ENCODE data around the gene RAB1B.
"Not testable (repeated sequence)": the region's sequence is repeated elsewhere in the genome, so short reads cannot be mapped to it uniquely, and the experiment has no call there.

RAB1B gene

GRCh38 chr11:66275984-66276612 is 7.7 kb downstream of the RAB1B start:
- WGBS (ENCODE audit: insufficient coverage, insufficient read length), result no CpG with 5 or more reads among the region's 14 CpGs
- Histone ChIP-seq H3K9me3 (ENCODE audit: control insufficient read depth, insufficient read depth, low read length) (no peaks in the 10 kb centered on the region), H3K27me3 (ENCODE audit: control insufficient read depth, insufficient read depth, low read length) (no peaks in the 10 kb centered on the region), H3K4me3 (ENCODE audit: low read length) (no peak overlapping the region), H3K36me3 (ENCODE audit: control insufficient read depth, insufficient read depth, low read length) (0 out of 2 replicates have a peak, but pooled peaks cover 5% of the 10 kb centered on the region), H3K27ac (ENCODE audit: low read length) (no peak overlapping the region), H3K4me1 (ENCODE audit: control insufficient read depth, insufficient read depth, low read length) (0 out of 2 replicates have a peak, but pooled peaks cover 3% of the 10 kb centered on the region)
- no peak for DNase-seq (ENCODE audit: low read depth, low spot score)

GRCh38 chr11:66276619-66277018 is 8.2 kb downstream of the RAB1B start:
- not testable (repeated sequence) for H3K4me3 ChIP-seq (ENCODE audit: low read length); H3K27me3 ChIP-seq (ENCODE audit: control insufficient read depth, insufficient read depth, low read length); H3K4me1 ChIP-seq (ENCODE audit: control insufficient read depth, insufficient read depth, low read length); H3K9me3 ChIP-seq (ENCODE audit: control insufficient read depth, insufficient read depth, low read length); DNase-seq (ENCODE audit: low read depth, low spot score); H3K27ac ChIP-seq (ENCODE audit: low read length); H3K36me3 ChIP-seq (ENCODE audit: control insufficient read depth, insufficient read depth, low read length)
- WGBS (ENCODE audit: insufficient coverage, insufficient read length), result no CpG with 5 or more reads among the region's 13 CpGs

GRCh38 chr11:66277064-66277463 is 8.6 kb downstream of the RAB1B start:
- not testable (repeated sequence) for H3K4me3 ChIP-seq (ENCODE audit: low read length); H3K9me3 ChIP-seq (ENCODE audit: control insufficient read depth, insufficient read depth, low read length); H3K36me3 ChIP-seq (ENCODE audit: control insufficient read depth, insufficient read depth, low read length); H3K27me3 ChIP-seq (ENCODE audit: control insufficient read depth, insufficient read depth, low read length); H3K27ac ChIP-seq (ENCODE audit: low read length); H3K4me1 ChIP-seq (ENCODE audit: control insufficient read depth, insufficient read depth, low read length); DNase-seq (ENCODE audit: low read depth, low spot score)
- no CpG with 5 or more reads among the region's 4 CpGs for WGBS (ENCODE audit: insufficient coverage, insufficient read length)

GRCh38 chr11:66277471-66278362 is 9.3 kb downstream of the RAB1B start, which contains the start of gene CNIH2:
CNIH2 (plus strand) TSS chr11:66278175; CDS start chr11:66278457, 282 bp downstream.
- H3K27ac ChIP-seq (ENCODE audit: low read length), result no peak within 1 kb of the TSS
- peak within 1 kb of the TSS; percentile 54; the same call in 1 of the 2 replicates for H3K4me3 ChIP-seq (ENCODE audit: low read length)
- DNase-seq (ENCODE audit: low read depth, low spot score), result no peak
- 0 out of 2 replicates have a peak, but pooled peaks cover 3% of the 10 kb centered on the region for H3K36me3 ChIP-seq (ENCODE audit: control insufficient read depth, insufficient read depth, low read length)
- no peaks in the 10 kb centered on the region for H3K27me3 ChIP-seq (ENCODE audit: control insufficient read depth, insufficient read depth, low read length)
- H3K4me1 ChIP-seq (ENCODE audit: control insufficient read depth, insufficient read depth, low read length), result 0 out of 2 replicates have a peak, but pooled peaks cover 3% of the 10 kb centered on the region
- H3K9me3 ChIP-seq (ENCODE audit: control insufficient read depth, insufficient read depth, low read length), result no peaks in the 10 kb centered on the region
- no CpG with 5 or more reads among the region's 84 CpGs for WGBS (ENCODE audit: insufficient coverage, insufficient read length)

- H3K36me3 ChIP-seq (ENCODE audit: control insufficient read depth, insufficient read depth, low read length), result 0 out of 2 replicates have a peak, but pooled peaks cover under 1% of the 10 kb centered on the region
- no peak for DNase-seq (ENCODE audit: low read depth, low spot score)
- no peaks in the 10 kb centered on the region for H3K9me3 ChIP-seq (ENCODE audit: control insufficient read depth, insufficient read depth, low read length)
- H3K4me3 ChIP-seq (ENCODE audit: low read length), result peak overlapping the region; percentile 54; the same call in 1 of the 2 replicates
- H3K27ac ChIP-seq (ENCODE audit: low read length), result no peak overlapping the region
- H3K4me1 ChIP-seq (ENCODE audit: control insufficient read depth, insufficient read depth, low read length), result 0 out of 2 replicates have a peak, but pooled peaks cover 3% of the 10 kb centered on the region
- WGBS (ENCODE audit: insufficient coverage, insufficient read length), result no CpG with 5 or more reads among the region's 45 CpGs
- H3K27me3 ChIP-seq (ENCODE audit: control insufficient read depth, insufficient read depth, low read length), result no peaks in the 10 kb centered on the region
Measured at GRCh38 chr11:66278363-66279091, 10.1 kb downstream of the RAB1B start.

- DNase-seq (ENCODE audit: low read depth, low spot score), result no peak
- 0 out of 2 replicates have a peak, but pooled peaks cover 3% of the 10 kb centered on the region for H3K4me1 ChIP-seq (ENCODE audit: control insufficient read depth, insufficient read depth, low read length)
- WGBS (ENCODE audit: insufficient coverage, insufficient read length), result no CpG with 5 or more reads among the region's 15 CpGs
Measured at GRCh38 chr11:66279092-66279734, 10.8 kb downstream of the RAB1B start.

GRCh38 chr11:66280428-66280827 is 12.0 kb downstream of the RAB1B start:
- Histone ChIP-seq H3K4me1 (ENCODE audit: control insufficient read depth, insufficient read depth, low read length) (0 out of 2 replicates have a peak, but pooled peaks cover 3% of the 10 kb centered on the region), H3K36me3 (ENCODE audit: control insufficient read depth, insufficient read depth, low read length) (0 out of 2 replicates have a peak, but pooled peaks cover 4% of the 10 kb centered on the region), H3K4me3 (ENCODE audit: low read length) (no peak overlapping the region), H3K27ac (ENCODE audit: low read length) (no peak overlapping the region), H3K27me3 (ENCODE audit: control insufficient read depth, insufficient read depth, low read length) (no peaks in the 10 kb centered on the region), H3K9me3 (ENCODE audit: control insufficient read depth, insufficient read depth, low read length) (no peaks in the 10 kb centered on the region)
- DNase-seq (ENCODE audit: low read depth, low spot score), result no peak
- no CpG with 5 or more reads among the region's 14 CpGs for WGBS (ENCODE audit: insufficient coverage, insufficient read length)

More at GRCh38 chr11:66279092-66279734, 10.8 kb downstream of the RAB1B start:
- H3K27ac ChIP-seq (ENCODE audit: low read length), result no peak overlapping the region
- no peaks in the 10 kb centered on the region for H3K36me3 ChIP-seq (ENCODE audit: control insufficient read depth, insufficient read depth, low read length)
- H3K9me3 ChIP-seq (ENCODE audit: control insufficient read depth, insufficient read depth, low read length), result no peaks in the 10 kb centered on the region
- no peak overlapping the region for H3K4me3 ChIP-seq (ENCODE audit: low read length)
- H3K27me3 ChIP-seq (ENCODE audit: control insufficient read depth, insufficient read depth, low read length), result no peaks in the 10 kb centered on the region

- Histone ChIP-seq H3K4me1 (ENCODE audit: control insufficient read depth, insufficient read depth, low read length) (0 out of 2 replicates have a peak, but pooled peaks cover 3% of the 10 kb centered on the region), H3K27ac (ENCODE audit: low read length) (no peak overlapping the region), H3K9me3 (ENCODE audit: control insufficient read depth, insufficient read depth, low read length) (no peaks in the 10 kb centered on the region), H3K4me3 (ENCODE audit: low read length) (no peak overlapping the region), H3K27me3 (ENCODE audit: control insufficient read depth, insufficient read depth, low read length) (no peaks in the 10 kb centered on the region), H3K36me3 (ENCODE audit: control insufficient read depth, insufficient read depth, low read length) (0 out of 2 replicates have a peak, but pooled peaks cover 4% of the 10 kb centered on the region)
- DNase-seq (ENCODE audit: low read depth, low spot score), result no peak
- no CpG with 5 or more reads among the region's 6 CpGs for WGBS (ENCODE audit: insufficient coverage, insufficient read length)
Measured at GRCh38 chr11:66281001-66281400, 12.6 kb downstream of the RAB1B start.

- 0 out of 2 replicates have a peak, but pooled peaks cover 3% of the 10 kb centered on the region for H3K4me1 ChIP-seq (ENCODE audit: control insufficient read depth, insufficient read depth, low read length)
- no peak overlapping the region for H3K4me3 ChIP-seq (ENCODE audit: low read length)
- no peaks in the 10 kb centered on the region for H3K27me3 ChIP-seq (ENCODE audit: control insufficient read depth, insufficient read depth, low read length)
- DNase-seq (ENCODE audit: low read depth, low spot score), result no peak
- H3K9me3 ChIP-seq (ENCODE audit: control insufficient read depth, insufficient read depth, low read length), result no peaks in the 10 kb centered on the region
- WGBS (ENCODE audit: insufficient coverage, insufficient read length), result no CpG with 5 or more reads among the region's 20 CpGs
- no peak overlapping the region for H3K27ac ChIP-seq (ENCODE audit: low read length)
- H3K36me3 ChIP-seq (ENCODE audit: control insufficient read depth, insufficient read depth, low read length), result 0 out of 2 replicates have a peak, but pooled peaks cover 4% of the 10 kb centered on the region
Measured at GRCh38 chr11:66281776-66282467, 13.5 kb downstream of the RAB1B start.
